Adrenal gland (tissue), 5 donors: ENCODE data around the gene ATP6V1G3.

Experiments used
- CTCF ChIP-seq, 6 experiments: fragments of 450-650 bp in 4 of 6; fragments of 200-600 bp in 2 of 6; sonication (generic) in 1 of 6; IDR thresholded peaks; 1 replicate in 5 of 6; 2 replicates in 1 of 6; pipeline versions ENCODE4 v1.5.1 to v1.8.0; 2016 to 2021; ENCODE audit warnings: antibody characterized with exemption in 6 of 6, mild to moderate bottlenecking in 2 of 6, moderate library complexity in 1 of 6
- POLR2A ChIP-seq, 2 donors: fragments of 450-650 bp; IDR thresholded peaks; one replicate each; pipeline ENCODE4 v1.6.1; 2017; ENCODE audit warnings: antibody characterized with exemption in 2 of 2, mild to moderate bottlenecking in 2 of 2, moderate library complexity in 1 of 2
- donor health status: DM: no; HTN: no; CAD: no.

DNA sequence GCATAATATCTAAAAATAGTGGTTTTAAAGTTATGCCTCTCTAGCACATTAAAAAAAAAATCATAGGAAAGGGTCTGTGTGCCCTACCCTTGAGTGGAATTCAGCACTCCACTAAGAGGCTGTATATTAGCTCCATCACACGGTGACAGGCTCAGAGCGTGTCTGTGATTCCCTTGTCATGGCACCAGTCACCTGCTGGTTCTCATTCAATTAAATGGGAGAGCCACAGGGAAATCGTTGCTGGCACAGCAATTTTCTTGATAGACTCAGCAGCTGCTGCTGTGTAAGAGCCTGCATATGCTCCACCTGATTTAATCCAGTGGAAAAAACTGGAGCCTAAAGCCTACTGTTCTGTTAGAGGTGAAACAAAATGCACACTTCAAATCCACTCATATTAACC lies 9.5 kb downstream of the ATP6V1G3 start:
- TF ChIP-seq POLR2A (IDR thresholded peaks at IDR 0.05) (no peak), CTCF (IDR thresholded peaks at IDR 0.05) (no peak)
